ENCODE data around the gene OR6P1. TPM values are rescaled to one million over a fixed set of nuclear protein-coding genes. Genes with fewer than 3 reads are reported as not detected.

OR6P1 gene
- total RNA-seq, 1 donor from 2014 or later = not detected

- H3K4me3 ChIP-seq (ENCODE audit: low read depth, low read length) = no peak overlapping the region
- TF ChIP-seq, protein P1, sequence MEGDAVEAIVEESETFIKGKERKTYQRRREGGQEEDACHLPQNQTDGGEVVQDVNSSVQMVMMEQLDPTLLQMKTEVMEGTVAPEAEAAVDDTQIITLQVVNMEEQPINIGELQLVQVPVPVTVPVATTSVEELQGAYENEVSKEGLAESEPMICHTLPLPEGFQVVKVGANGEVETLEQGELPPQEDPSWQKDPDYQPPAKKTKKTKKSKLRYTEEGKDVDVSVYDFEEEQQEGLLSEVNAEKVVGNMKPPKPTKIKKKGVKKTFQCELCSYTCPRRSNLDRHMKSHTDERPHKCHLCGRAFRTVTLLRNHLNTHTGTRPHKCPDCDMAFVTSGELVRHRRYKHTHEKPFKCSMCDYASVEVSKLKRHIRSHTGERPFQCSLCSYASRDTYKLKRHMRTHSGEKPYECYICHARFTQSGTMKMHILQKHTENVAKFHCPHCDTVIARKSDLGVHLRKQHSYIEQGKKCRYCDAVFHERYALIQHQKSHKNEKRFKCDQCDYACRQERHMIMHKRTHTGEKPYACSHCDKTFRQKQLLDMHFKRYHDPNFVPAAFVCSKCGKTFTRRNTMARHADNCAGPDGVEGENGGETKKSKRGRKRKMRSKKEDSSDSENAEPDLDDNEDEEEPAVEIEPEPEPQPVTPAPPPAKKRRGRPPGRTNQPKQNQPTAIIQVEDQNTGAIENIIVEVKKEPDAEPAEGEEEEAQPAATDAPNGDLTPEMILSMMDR (conservative IDR thresholded peaks at IDR 0.05; ENCODE audit: low read depth, low read length) = no peak
- no peak for DNase-seq (ENCODE audit: low read depth)
Measured at GRCh38 chr1:158520955-158521665, 49.3 kb downstream of the OR6P1 start.

GRCh38 chr1:158520021-158520420 is 50.4 kb downstream of the OR6P1 start:
- TF ChIP-seq, protein P1 (conservative IDR thresholded peaks at IDR 0.05; ENCODE audit: low read depth, low read length) = no peak

GRCh38 chr1:158516966-158517365 is 53.4 kb downstream of the OR6P1 start:
- TF ChIP-seq, protein P1 (conservative IDR thresholded peaks at IDR 0.05; ENCODE audit: low read depth, low read length) = no peak
- H3K4me3 ChIP-seq (ENCODE audit: low read depth, low read length) = no peak overlapping the region

More at GRCh38 chr1:158520021-158520420, 50.4 kb downstream of the OR6P1 start:
- H3K4me3 ChIP-seq (ENCODE audit: low read depth, low read length) = no peak overlapping the region
- DNase-seq (ENCODE audit: low read depth) = no peak

More at GRCh38 chr1:158516966-158517365, 53.4 kb downstream of the OR6P1 start:
- DNase-seq (ENCODE audit: low read depth) = no peak

Other genes starting within 250 kb of the OR6P1 start
- not detected in 2 replicates for gene CD1B, start 239.0 kb downstream of the OR6P1 start, total RNA-seq
- gene CD1E, start 216.7 kb downstream of the OR6P1 start, total RNA-seq = not detected in 2 replicates
- gene OR10T2, start 171.1 kb downstream of the OR6P1 start, total RNA-seq = not detected in 2 replicates
- gene OR10K2, start 144.3 kb downstream of the OR6P1 start, total RNA-seq = not detected in 2 replicates
- gene OR10K1, start 108.7 kb downstream of the OR6P1 start, total RNA-seq = not detected in 2 replicates
- gene OR10R2, start 98.4 kb downstream of the OR6P1 start, total RNA-seq = not detected in 2 replicates
- not detected in 2 replicates for gene OR6Y1, start 16.2 kb downstream of the OR6P1 start, total RNA-seq
- not detected in 2 replicates for gene OR10X1, start 9.3 kb upstream of the OR6P1 start, total RNA-seq
- not detected in 2 replicates for gene OR10Z1, start 34.7 kb upstream of the OR6P1 start, total RNA-seq
- not detected in 2 replicates for gene SPTA1, start 116.1 kb upstream of the OR6P1 start, total RNA-seq
- not detected in 2 replicates for gene OR6K2, start 130.1 kb upstream of the OR6P1 start, total RNA-seq
- gene OR6K3, start 150.1 kb upstream of the OR6P1 start, total RNA-seq = not detected in 2 replicates
- gene OR6K6, start 184.1 kb upstream of the OR6P1 start, total RNA-seq = not detected in 2 replicates
- gene OR6N1, start 201.6 kb upstream of the OR6P1 start, total RNA-seq = not detected in 2 replicates
- gene OR6N2, start 210.6 kb upstream of the OR6P1 start, total RNA-seq = not detected in 2 replicates

Data from epithelial cell of proximal tubule (primary cell).